IPS DF 6.9 (cell line): ENCODE results near the gene BPIFB1.
A peak's percentile ranks its signal among the peaks of the same experiment; 100 is the strongest.

Experiments used
- DNase-seq: peaks from one replicate; pipeline ENCODE4 v3.0.0-alpha.2; 2013; ENCODE audit warnings: low read depth, low spot score
- H3K27ac ChIP-seq: one replicate; pipeline ENCODE4 v1.5.1; 2013; ENCODE audit warnings: low read length, control low read depth
- H3K27me3 ChIP-seq: 2 replicates; pipeline ENCODE4 v1.6.1; 2013; ENCODE audit warnings: mild to moderate bottlenecking, low read length; ENCODE audit not compliant: control insufficient read depth, insufficient read depth
- H3K36me3 ChIP-seq: 2 replicates; pipeline ENCODE4 v1.6.1; 2013; ENCODE audit warnings: low read length; ENCODE audit not compliant: control insufficient read depth, insufficient read depth
- H3K4me1 ChIP-seq: 2 replicates; pipeline ENCODE4 v1.6.1; 2013; ENCODE audit warnings: low read length; ENCODE audit not compliant: control insufficient read depth, insufficient read depth
- H3K4me3 ChIP-seq: 2 replicates; pipeline ENCODE4 v1.5.1; 2013; ENCODE audit warnings: mild to moderate bottlenecking, low read length
- H3K9me3 ChIP-seq: 2 replicates; pipeline ENCODE4 v1.6.1; 2013; ENCODE audit warnings: low read length, inconsistent platforms; ENCODE audit not compliant: control insufficient read depth, insufficient read depth
- WGBS: extraction: QIAGEN DNeasy Blood & Tissue Kit; methylation state at CpG from one replicate; pipeline ENCODE4 v1.1.7; 2013; ENCODE audit warnings: mixed read lengths, missing lambda C conversion rate; ENCODE audit not compliant: insufficient read length, insufficient coverage; 5-methylcytosine and 5-hydroxymethylcytosine counted together

Gene BPIFB1

GRCh38 chr20:33296206-33296605, 13.2 kb downstream of the BPIFB1 start:
- H3K9me3 ChIP-seq = no peaks in the 10 kb centered on the region

GRCh38 chr20:33298391-33298790, 15.4 kb downstream of the BPIFB1 start:
- H3K9me3 ChIP-seq = no peaks in the 10 kb centered on the region
- H3K4me1 ChIP-seq = no peaks in the 10 kb centered on the region
- WGBS = no CpG with 5 or more reads among the region's 11 CpGs
- no peak overlapping the region for H3K4me3 ChIP-seq
- no peaks in the 10 kb centered on the region; the same call in 1 of the 2 replicates for H3K27me3 ChIP-seq
- no peak overlapping the region for H3K27ac ChIP-seq
- H3K36me3 ChIP-seq = no peaks in the 10 kb centered on the region
- no peak for DNase-seq

More at GRCh38 chr20:33296206-33296605, 13.2 kb downstream of the BPIFB1 start:
- H3K4me3 ChIP-seq = no peak overlapping the region
- no peak overlapping the region for H3K27ac ChIP-seq
- no peak for DNase-seq
- H3K36me3 ChIP-seq = no peaks in the 10 kb centered on the region
- WGBS = no CpG with 5 or more reads among the region's 3 CpGs
- no peaks in the 10 kb centered on the region; the same call in 1 of the 2 replicates for H3K27me3 ChIP-seq
- no peaks in the 10 kb centered on the region for H3K4me1 ChIP-seq

- peak; percentile 66 for DNase-seq
- no peak overlapping the region for H3K27ac ChIP-seq
- no peak overlapping the region for H3K4me3 ChIP-seq
- H3K9me3 ChIP-seq = no peaks in the 10 kb centered on the region
- no peaks in the 10 kb centered on the region for H3K4me1 ChIP-seq
- no CpG with 5 or more reads among the region's 24 CpGs for WGBS
- H3K36me3 ChIP-seq = no peaks in the 10 kb centered on the region
- H3K27me3 ChIP-seq = no peaks in the 10 kb centered on the region; the same call in 1 of the 2 replicates
Observed at GRCh38 chr20:33299111-33299603, 16.1 kb downstream of the BPIFB1 start.

GRCh38 chr20:33301192-33301930, 18.3 kb downstream of the BPIFB1 start:
- Histone ChIP-seq H3K27ac (no peak overlapping the region), H3K9me3 (no peaks in the 10 kb centered on the region), H3K4me3 (no peak overlapping the region), H3K36me3 (no peaks in the 10 kb centered on the region), H3K4me1 (no peaks in the 10 kb centered on the region; the same call in 1 of the 2 replicates), H3K27me3 (no peaks in the 10 kb centered on the region; the same call in 1 of the 2 replicates)
- WGBS = no CpG with 5 or more reads among the region's 11 CpGs
- no peak for DNase-seq

- H3K9me3 ChIP-seq = no peaks in the 10 kb centered on the region
- H3K4me1 ChIP-seq = no peaks in the 10 kb centered on the region; the same call in 1 of the 2 replicates
- no peaks in the 10 kb centered on the region for H3K36me3 ChIP-seq
- H3K27ac ChIP-seq = no peak overlapping the region
- no peaks in the 10 kb centered on the region for H3K27me3 ChIP-seq
- DNase-seq = no peak
- no peak overlapping the region for H3K4me3 ChIP-seq
- WGBS = no CpG with 5 or more reads among the region's 6 CpGs
Observed at GRCh38 chr20:33303595-33303994, 20.6 kb downstream of the BPIFB1 start.

GRCh38 chr20:33304046-33304445, 21.0 kb downstream of the BPIFB1 start:
- no peaks in the 10 kb centered on the region; the same call in 1 of the 2 replicates for H3K4me1 ChIP-seq
- WGBS = no CpG with 5 or more reads among the region's 10 CpGs
- H3K9me3 ChIP-seq = no peaks in the 10 kb centered on the region

GRCh38 chr20:33305589-33306057, 22.6 kb downstream of the BPIFB1 start:
- H3K36me3 ChIP-seq = no peaks in the 10 kb centered on the region
- no peak for DNase-seq
- H3K4me1 ChIP-seq = no peaks in the 10 kb centered on the region; the same call in 1 of the 2 replicates
- no peaks in the 10 kb centered on the region for H3K9me3 ChIP-seq
- no peak overlapping the region for H3K4me3 ChIP-seq
- no peak overlapping the region for H3K27ac ChIP-seq
- no CpG with 5 or more reads among the region's 5 CpGs for WGBS
- H3K27me3 ChIP-seq = no peaks in the 10 kb centered on the region

More at GRCh38 chr20:33304046-33304445, 21.0 kb downstream of the BPIFB1 start:
- no peak overlapping the region for H3K4me3 ChIP-seq
- H3K27ac ChIP-seq = no peak overlapping the region
- DNase-seq = no peak
- H3K36me3 ChIP-seq = no peaks in the 10 kb centered on the region
- no peaks in the 10 kb centered on the region for H3K27me3 ChIP-seq

GRCh38 chr20:33306228-33306627, 23.2 kb downstream of the BPIFB1 start:
- H3K27me3 ChIP-seq = no peaks in the 10 kb centered on the region
- no peak for DNase-seq
- H3K27ac ChIP-seq = no peak overlapping the region
- no peaks in the 10 kb centered on the region for H3K36me3 ChIP-seq
- no CpG with 5 or more reads among the region's 3 CpGs for WGBS
- H3K4me3 ChIP-seq = no peak overlapping the region
- H3K9me3 ChIP-seq = no peaks in the 10 kb centered on the region
- H3K4me1 ChIP-seq = no peaks in the 10 kb centered on the region; the same call in 1 of the 2 replicates

GRCh38 chr20:33306807-33307206, 23.8 kb downstream of the BPIFB1 start:
- Histone ChIP-seq H3K4me3 (no peak overlapping the region), H3K36me3 (no peaks in the 10 kb centered on the region), H3K9me3 (no peaks in the 10 kb centered on the region), H3K27me3 (no peaks in the 10 kb centered on the region), H3K4me1 (no peaks in the 10 kb centered on the region; the same call in 1 of the 2 replicates), H3K27ac (no peak overlapping the region)
- WGBS = no CpG with 5 or more reads among the region's 2 CpGs
- DNase-seq = no peak

- Histone ChIP-seq H3K27ac (no peak overlapping the region), H3K4me3 (no peak overlapping the region), H3K36me3 (no peaks in the 10 kb centered on the region), H3K9me3 (no peaks in the 10 kb centered on the region), H3K27me3 (no peaks in the 10 kb centered on the region), H3K4me1 (no peaks in the 10 kb centered on the region; the same call in 1 of the 2 replicates)
- 100% methylated on average over 1 of the region's 2 CpGs for WGBS
- no peak for DNase-seq
Observed at GRCh38 chr20:33308668-33309067, 25.7 kb downstream of the BPIFB1 start.
